KMS-11 (cell line): Measurements from ENCODE around the gene MSMP.

Experiments
- H2AFZ ChIP-seq: fragments of 200-600 bp; sonication (generic); 2 replicates; pipeline ENCODE4 v1.6.1; 2016; ENCODE audit warnings: antibody characterized with exemption, mixed run types, low read depth
- H3K27ac ChIP-seq: fragments of 200-600 bp; sonication (generic); 2 replicates; pipeline ENCODE4 v1.6.1; 2016; ENCODE audit warnings: mild to moderate bottlenecking, mixed run types
- H3K27me3 ChIP-seq: fragments of 200-600 bp; sonication (generic); 2 replicates; pipeline ENCODE4 v1.6.1; 2017; ENCODE audit warnings: mild to moderate bottlenecking, low read depth, mixed run types, moderate library complexity; ENCODE audit not compliant: insufficient read depth
- H3K36me3 ChIP-seq: fragments of 200-600 bp; sonication (generic); 2 replicates; pipeline ENCODE4 v1.6.1; 2017; ENCODE audit warnings: mild to moderate bottlenecking, mixed run types; ENCODE audit not compliant: insufficient read depth
- H3K4me1 ChIP-seq: fragments of 200-600 bp; sonication (generic); 2 replicates; pipeline ENCODE4 v1.6.1; 2016; ENCODE audit warnings: mild to moderate bottlenecking, low read depth, mixed run types; ENCODE audit not compliant: poor library complexity, severe bottlenecking
- H3K4me2 ChIP-seq: fragments of 200-600 bp; sonication (generic); 2 replicates; pipeline ENCODE4 v1.7.0; 2016; ENCODE audit warnings: mild to moderate bottlenecking, mixed run types
- H3K4me3 ChIP-seq: fragments of 200-600 bp; sonication (generic); IDR thresholded peaks from 2 replicates; pipeline ENCODE4 v1.6.1; 2017; ENCODE audit warnings: low read depth, low read length, mixed read lengths; ENCODE audit not compliant: insufficient read depth
- H3K79me2 ChIP-seq: fragments of 200-600 bp; sonication (generic); 2 replicates; pipeline ENCODE4 v1.6.1; 2016; ENCODE audit warnings: low read depth, mixed run types; ENCODE audit not compliant: insufficient read depth
- H3K9ac ChIP-seq: fragments of 200-600 bp; sonication (generic); 2 replicates; pipeline ENCODE4 v1.6.1; 2016; ENCODE audit warnings: mild to moderate bottlenecking, mixed run types
- H4K20me1 ChIP-seq: fragments of 200-600 bp; sonication (generic); 2 replicates; pipeline ENCODE4 v1.6.1; 2016; ENCODE audit warnings: mild to moderate bottlenecking, mixed run types; ENCODE audit not compliant: insufficient read depth
- TF ChIP-seq, protein P1 (sequence below): fragments of 200-600 bp; sonication (generic); conservative IDR thresholded peaks from 2 replicates; pipeline ENCODE4 v1.6.1; 2017; ENCODE audit warnings: low read depth, mild to moderate bottlenecking, antibody characterized with exemption, low read length, moderate library complexity, mixed read lengths

The MSMP gene

DNA sequence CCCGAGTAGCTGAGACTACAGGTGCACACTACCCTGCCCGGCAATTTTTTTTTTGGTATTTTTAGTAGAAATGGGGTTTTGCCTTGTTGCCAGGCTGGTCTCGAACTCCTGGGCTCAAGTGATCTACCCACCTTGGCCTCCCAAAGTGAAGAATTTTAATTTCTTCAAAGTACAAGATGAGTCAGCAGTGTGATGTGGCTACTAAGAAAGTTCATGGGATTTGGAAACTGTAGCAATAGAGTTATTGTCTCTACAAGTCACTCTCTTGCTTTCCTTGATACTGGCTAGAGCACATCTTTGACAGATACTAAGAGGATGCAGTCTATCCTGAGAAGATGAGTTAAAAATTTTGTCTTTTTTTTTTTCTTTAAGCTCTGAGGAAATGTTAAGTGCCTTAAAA is 20.0 kb downstream of the MSMP start:
- Histone ChIP-seq H3K27ac (no peak overlapping the region), H3K79me2 (peaks cover 26% of the 10 kb centered on the region), H4K20me1 (peaks cover 6% of the 10 kb centered on the region; the same call in 1 of the 2 replicates), H3K36me3 (no peaks in the 10 kb centered on the region), H3K4me3 (no peak overlapping the region), H3K4me1 (peaks cover 39% of the 10 kb centered on the region), H3K4me2 (peak overlapping the region; percentile 80; the same call in 1 of the 2 replicates), H3K9ac (no peak overlapping the region), H3K27me3 (no peaks in the 10 kb centered on the region), H2AFZ (no peak overlapping the region)
- TF ChIP-seq, protein P1, sequence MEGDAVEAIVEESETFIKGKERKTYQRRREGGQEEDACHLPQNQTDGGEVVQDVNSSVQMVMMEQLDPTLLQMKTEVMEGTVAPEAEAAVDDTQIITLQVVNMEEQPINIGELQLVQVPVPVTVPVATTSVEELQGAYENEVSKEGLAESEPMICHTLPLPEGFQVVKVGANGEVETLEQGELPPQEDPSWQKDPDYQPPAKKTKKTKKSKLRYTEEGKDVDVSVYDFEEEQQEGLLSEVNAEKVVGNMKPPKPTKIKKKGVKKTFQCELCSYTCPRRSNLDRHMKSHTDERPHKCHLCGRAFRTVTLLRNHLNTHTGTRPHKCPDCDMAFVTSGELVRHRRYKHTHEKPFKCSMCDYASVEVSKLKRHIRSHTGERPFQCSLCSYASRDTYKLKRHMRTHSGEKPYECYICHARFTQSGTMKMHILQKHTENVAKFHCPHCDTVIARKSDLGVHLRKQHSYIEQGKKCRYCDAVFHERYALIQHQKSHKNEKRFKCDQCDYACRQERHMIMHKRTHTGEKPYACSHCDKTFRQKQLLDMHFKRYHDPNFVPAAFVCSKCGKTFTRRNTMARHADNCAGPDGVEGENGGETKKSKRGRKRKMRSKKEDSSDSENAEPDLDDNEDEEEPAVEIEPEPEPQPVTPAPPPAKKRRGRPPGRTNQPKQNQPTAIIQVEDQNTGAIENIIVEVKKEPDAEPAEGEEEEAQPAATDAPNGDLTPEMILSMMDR: no peak

DNA sequence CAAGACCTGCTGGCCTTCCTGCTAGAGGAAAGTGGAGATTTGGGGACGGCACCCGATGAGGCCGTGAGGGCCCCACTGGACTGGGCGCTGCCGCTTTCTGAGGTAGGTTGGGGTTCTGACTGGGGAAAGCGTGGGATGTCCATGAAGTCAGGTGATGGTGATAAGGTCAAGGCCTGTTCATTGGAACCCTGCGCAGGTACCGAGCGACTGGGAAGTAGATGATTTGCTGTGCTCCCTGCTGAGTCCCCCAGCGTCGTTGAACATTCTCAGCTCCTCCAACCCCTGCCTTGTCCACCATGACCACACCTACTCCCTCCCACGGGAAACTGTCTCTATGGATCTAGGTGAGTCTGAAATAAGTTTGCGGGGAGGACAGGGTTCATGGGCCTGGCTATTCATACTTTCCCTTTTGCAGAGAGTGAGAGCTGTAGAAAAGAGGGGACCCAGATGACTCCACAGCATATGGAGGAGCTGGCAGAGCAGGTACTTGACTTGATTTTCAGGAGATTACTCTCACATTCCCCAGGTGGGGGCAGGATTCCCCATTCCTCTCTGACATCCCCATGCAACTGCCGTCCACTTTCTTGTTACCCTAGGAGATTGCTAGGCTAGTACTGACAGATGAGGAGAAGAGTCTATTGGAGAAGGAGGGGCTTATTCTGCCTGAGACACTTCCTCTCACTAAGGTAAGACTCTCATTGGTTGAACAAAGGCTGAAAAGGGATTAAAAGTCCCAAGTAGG is 21.1 kb downstream of the MSMP start:
- H3K79me2 ChIP-seq: peaks cover 37% of the 10 kb centered on the region
- H3K36me3 ChIP-seq: no peaks in the 10 kb centered on the region

DNA sequence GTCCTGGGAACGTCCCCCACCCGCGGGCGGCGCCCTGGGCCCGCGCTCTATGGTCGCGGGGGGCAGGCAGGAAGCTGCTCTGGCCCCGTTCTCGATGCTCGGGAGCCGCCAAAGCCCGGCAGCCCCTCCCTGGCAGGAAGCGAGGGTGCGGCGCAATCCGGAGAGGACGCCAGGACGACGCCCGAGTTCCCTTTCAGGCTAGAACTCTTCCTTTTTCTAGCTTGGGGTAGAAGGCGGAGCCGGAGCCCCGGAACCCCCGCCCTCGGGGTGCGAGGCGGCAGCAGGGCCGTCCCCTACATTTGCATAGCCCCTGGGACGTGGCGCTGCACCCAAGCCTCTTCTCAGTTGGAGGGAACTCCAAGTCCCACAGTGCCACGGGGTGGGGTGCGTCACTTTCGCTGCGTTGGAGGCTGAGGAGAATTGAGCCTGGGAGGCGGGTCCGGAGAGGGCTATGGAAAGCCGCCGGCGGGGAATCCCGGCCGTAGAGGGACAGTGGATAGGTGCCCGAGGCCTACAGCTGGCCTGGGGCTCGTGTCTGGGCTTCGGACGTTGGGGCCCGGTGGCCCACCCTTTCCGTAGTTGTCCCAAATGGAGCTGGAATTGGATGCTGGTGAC is 21.8 kb downstream of the MSMP start, which contains the start of the genes CREB3 and TLN1:
Gene CREB3, plus strand, starts transcription at position 482 of the 615 bp plus-strand sequence. Its CDS starts 107 bp downstream, at position 589.
Gene TLN1, minus strand, starts transcription at position 11 of the 615 bp plus-strand sequence. CDS start 6,501 bp downstream, outside the sequence.
- peak within 1 kb of the TSS; percentile 56 for H3K27ac ChIP-seq

More for the DNA sequence above, 21.1 kb downstream of the MSMP start:
- H3K4me2 ChIP-seq: peak overlapping the region; percentile 80
- H3K9ac ChIP-seq: peak overlapping the region; percentile 71; the same call in 1 of the 2 replicates
- peak overlapping the region; percentile 56 for H3K27ac ChIP-seq
- H3K27me3 ChIP-seq: no peaks in the 10 kb centered on the region
- peak overlapping the region; percentile 80 for H2AFZ ChIP-seq
- peaks cover 42% of the 10 kb centered on the region for H3K4me1 ChIP-seq
- TF ChIP-seq, protein P1: no peak
- peaks cover 9% of the 10 kb centered on the region; the same call in 1 of the 2 replicates for H4K20me1 ChIP-seq
- H3K4me3 ChIP-seq: no peak overlapping the region

DNA sequence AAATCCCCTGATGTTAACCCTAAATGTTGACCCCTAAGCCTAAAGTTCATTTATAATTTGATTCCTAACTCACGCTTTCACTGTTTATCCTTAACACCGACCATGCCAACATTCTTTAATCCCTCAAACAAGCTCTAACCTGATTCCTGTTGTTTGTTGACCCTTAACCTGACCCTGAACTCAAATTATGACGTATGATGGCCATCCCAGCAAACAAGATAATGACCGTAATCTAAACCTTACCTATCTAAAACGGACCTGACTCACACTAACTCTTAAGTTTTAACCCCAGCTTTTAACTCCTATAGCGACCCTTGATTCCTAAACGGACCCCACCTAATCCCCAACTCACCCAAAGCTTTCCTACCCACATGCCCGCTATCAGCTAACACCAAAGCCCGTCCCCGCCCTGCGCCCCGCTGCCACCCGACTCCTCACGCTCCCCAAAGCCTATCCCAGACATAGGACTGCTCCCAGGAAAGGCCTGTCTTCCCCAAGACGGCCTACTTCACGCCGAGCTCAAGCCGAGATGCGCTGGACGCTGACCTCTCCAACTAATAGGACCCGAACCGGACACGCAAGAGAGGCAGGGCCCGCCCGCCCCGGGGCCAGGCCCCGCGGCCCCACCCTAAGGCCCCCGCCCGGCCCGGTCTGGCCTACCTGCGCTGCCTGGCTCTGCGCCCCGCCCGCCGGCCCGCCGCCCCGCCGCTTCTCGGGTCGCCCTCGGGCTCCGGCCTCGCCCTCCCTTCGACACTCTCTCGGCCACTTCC is 22.5 kb downstream of the MSMP start:
- Histone ChIP-seq H3K4me1 (peaks cover 42% of the 10 kb centered on the region), H3K9ac (peak overlapping the region; percentile 71), H3K4me3 (no peak overlapping the region), H3K4me2 (peak overlapping the region; percentile 90), H3K27me3 (no peaks in the 10 kb centered on the region), H3K27ac (peak overlapping the region; percentile 56), H3K79me2 (peaks cover 49% of the 10 kb centered on the region), H4K20me1 (peaks cover 9% of the 10 kb centered on the region), H2AFZ (peak overlapping the region; percentile 72), H3K36me3 (no peaks in the 10 kb centered on the region)
- TF ChIP-seq, protein P1: no peak

More for the DNA sequence above, 21.8 kb downstream of the MSMP start, which contains the start of the genes CREB3 and TLN1:
- H3K79me2 ChIP-seq: peaks cover 44% of the 10 kb centered on the region
- H3K4me2 ChIP-seq: peak within 1 kb of the TSS; percentile 90
- H2AFZ ChIP-seq: peak within 1 kb of the TSS; percentile 80
- no peak within 1 kb of the TSS for H3K4me3 ChIP-seq
- peak within 1 kb of the TSS; percentile 71 for H3K9ac ChIP-seq
- no peaks in the 10 kb centered on the region for H3K36me3 ChIP-seq
- no peaks in the 10 kb centered on the region for H3K27me3 ChIP-seq
- H4K20me1 ChIP-seq: peaks cover 9% of the 10 kb centered on the region
- H3K4me1 ChIP-seq: peaks cover 42% of the 10 kb centered on the region
- TF ChIP-seq, protein P1: no peak
